Large intestine (tissue), 3 donors: ENCODE data around the gene SRRM2. TPM values are rescaled to one million over a fixed set of nuclear protein-coding genes. Genes with fewer than 3 reads are reported as not detected.

Experiments used
- DNase-seq, 2 donors: peaks; one replicate each; pipeline versions ENCODE4 v3.0.0 to v3.0.0-alpha.2; 2013
- H3K27ac ChIP-seq: one replicate; pipeline ENCODE4 v1.5.1; 2013; ENCODE audit warnings: low read length
- H3K27me3 ChIP-seq: 2 replicates; pipeline ENCODE4 v1.6.1; 2013; ENCODE audit warnings: low read length; ENCODE audit not compliant: control insufficient read depth, insufficient read depth
- H3K36me3 ChIP-seq: 2 replicates; pipeline ENCODE4 v1.6.1; 2013; ENCODE audit warnings: low read length; ENCODE audit not compliant: control insufficient read depth, insufficient read depth
- H3K4me1 ChIP-seq: one replicate; pipeline ENCODE4 v1.6.1; 2013; ENCODE audit warnings: low read length; ENCODE audit not compliant: control insufficient read depth, insufficient read depth
- H3K4me3 ChIP-seq: one replicate; pipeline ENCODE4 v1.5.1; 2013; ENCODE audit warnings: low read length
- H3K9me3 ChIP-seq: one replicate; pipeline ENCODE4 v1.6.1; 2013; ENCODE audit warnings: mild to moderate bottlenecking, low read depth, low read length, moderate library complexity; ENCODE audit not compliant: control insufficient read depth
- WGBS: methylation state at CpG from one replicate; pipeline ENCODE4 v1.1.5; 2013; ENCODE audit warnings: low lambda C conversion rate; ENCODE audit not compliant: insufficient coverage; 5-methylcytosine and 5-hydroxymethylcytosine counted together
- polyA plus RNA-seq: library from polyadenylated mRNA; unstranded; fragments of 120-200 nt; gene quantifications from one replicate; pipeline ENCODE4 v1.2.1, GENCODE V29; 2013

SRRM2 gene
- polyA plus RNA-seq, 1 donor, result 688 TPM

DNA sequence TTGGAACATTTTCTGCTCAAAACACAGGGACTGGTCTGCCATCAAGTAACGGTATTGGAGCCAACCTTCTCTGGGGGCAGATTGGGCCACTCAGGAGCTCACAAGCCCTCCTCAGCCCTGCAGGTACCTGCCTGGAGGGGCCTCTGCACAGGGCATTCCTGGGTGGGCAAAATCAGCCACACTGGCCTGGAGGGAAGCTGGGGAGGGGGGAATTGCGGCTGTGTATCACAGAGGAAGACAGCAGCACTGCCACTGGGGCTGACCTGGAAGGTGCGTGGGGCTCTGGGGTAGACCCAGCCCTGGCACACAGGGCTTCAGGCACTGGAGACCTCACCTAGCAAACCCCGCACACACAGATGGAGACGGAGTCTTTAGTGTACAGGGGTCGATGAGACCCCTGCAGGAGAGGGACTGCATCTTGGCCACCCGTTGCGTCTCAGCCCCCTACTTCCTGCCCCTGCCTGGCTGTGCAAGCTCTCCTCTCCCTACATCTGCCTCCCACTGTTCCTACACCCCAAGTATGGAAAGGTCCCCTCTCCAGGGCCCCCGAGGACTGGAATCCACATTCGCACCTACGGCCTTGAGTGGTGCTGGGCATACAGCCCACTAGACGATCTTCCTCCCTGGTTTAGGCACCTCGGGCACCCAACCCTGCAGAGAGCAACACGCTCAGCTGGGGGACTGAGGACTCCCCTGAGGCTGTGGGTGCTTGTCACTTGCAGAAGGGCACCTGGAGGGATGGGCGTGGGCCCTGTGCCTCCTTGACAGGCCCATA, 7.1 kb upstream of the SRRM2 start:
- DNase-seq, result no peak
- no peaks in the 10 kb centered on the region for H3K27me3 ChIP-seq

DNA sequence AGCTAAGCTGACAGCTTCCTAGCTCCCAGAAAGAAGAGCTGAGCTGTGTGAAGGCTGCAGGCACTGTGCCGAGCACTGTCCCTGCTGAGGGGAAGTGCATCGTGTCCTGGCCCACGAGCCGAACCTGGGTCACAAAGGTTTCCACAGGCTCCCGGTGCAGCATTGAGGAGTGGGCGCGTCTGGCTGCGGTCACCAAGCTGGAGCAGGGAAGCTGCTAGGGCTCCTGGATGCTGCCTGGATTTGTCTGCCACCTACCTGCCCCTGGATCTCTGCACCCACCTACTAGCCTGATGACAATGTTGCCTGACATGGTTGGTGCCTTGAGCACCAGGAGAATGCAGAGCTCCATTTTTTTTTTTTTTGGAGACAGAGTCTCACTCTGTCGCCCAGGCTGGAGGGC, 6.5 kb upstream of the SRRM2 start:
- Histone ChIP-seq H3K27ac (no peak overlapping the region), H3K36me3 (no peaks in the 10 kb centered on the region), H3K9me3 (peaks cover under 1% of the 10 kb centered on the region), H3K27me3 (no peaks in the 10 kb centered on the region), H3K4me3 (no peak overlapping the region), H3K4me1 (no peaks in the 10 kb centered on the region)
- no CpG with 5 or more reads among the region's 9 CpGs for WGBS
- no peak for DNase-seq

More for the DNA sequence above, 7.1 kb upstream of the SRRM2 start:
- no peaks in the 10 kb centered on the region for H3K4me1 ChIP-seq
- no peak overlapping the region for H3K27ac ChIP-seq
- no CpG with 5 or more reads among the region's 15 CpGs for WGBS
- H3K4me3 ChIP-seq, result no peak overlapping the region
- no peaks in the 10 kb centered on the region for H3K9me3 ChIP-seq
- H3K36me3 ChIP-seq, result no peaks in the 10 kb centered on the region

DNA sequence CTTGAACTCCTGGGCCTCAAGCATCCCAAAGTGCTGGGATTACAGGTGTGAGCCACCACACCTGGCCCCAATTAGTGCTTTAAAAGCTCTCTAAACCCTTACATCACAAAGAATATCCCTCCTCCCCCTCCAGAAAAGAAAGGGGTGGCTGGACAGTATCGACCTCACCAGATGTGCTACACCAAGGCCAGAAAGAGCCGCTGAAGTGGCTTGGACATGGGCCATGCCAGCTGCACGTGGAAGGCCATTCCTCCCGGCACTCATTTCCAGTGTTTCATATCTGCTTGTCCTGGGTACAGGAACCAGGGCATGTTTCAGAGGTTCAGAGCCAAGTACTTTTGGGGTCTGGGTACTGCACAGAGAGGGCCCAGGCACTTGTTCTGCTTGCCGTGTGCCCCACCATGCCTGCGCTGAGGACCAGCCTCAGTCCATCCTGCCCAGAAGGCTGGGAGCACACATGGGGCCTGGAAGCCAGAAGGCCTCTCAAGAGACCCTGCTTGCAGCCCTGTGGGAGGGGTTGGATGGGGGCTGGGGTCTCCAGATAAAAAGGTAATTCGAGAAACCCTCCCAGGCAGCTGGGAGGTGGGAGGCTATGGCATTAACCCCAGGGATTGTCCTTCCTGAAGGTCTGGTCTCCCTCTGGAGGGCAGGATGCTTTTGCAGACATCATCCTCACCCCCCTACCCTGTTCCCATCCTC, 3.5 kb upstream of the SRRM2 start:
- no peak overlapping the region for H3K27ac ChIP-seq
- no peaks in the 10 kb centered on the region for H3K27me3 ChIP-seq
- DNase-seq, result no peak
- no peak overlapping the region for H3K4me3 ChIP-seq
- no peaks in the 10 kb centered on the region for H3K36me3 ChIP-seq
- H3K9me3 ChIP-seq, result peaks cover 12% of the 10 kb centered on the region
- H3K4me1 ChIP-seq, result peaks cover 8% of the 10 kb centered on the region
- WGBS, result no CpG with 5 or more reads among the region's 7 CpGs

DNA sequence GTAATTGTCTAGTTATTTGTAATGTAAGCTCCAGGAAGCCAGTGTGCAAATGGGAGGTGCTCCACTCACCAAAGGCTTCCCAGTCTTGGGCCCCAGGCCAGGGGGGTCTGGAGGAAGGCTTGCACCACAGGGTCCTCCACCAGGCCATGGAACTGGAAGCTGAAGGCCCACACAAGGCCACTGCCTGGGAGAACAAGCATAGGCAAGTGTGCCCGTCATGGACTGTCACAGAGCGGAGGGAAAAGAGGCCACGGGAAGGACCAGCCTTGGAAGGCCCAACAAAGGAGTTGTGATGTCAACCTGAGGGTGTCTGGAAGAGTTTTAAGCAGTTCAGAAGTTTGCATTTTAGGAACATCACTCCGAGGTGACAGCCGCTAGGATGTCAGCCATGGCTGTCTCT, 3.0 kb upstream of the SRRM2 start:
- H3K27me3 ChIP-seq, result no peaks in the 10 kb centered on the region
- DNase-seq, result no peak
- no peak overlapping the region for H3K27ac ChIP-seq
- H3K36me3 ChIP-seq, result no peaks in the 10 kb centered on the region
- peaks cover 12% of the 10 kb centered on the region for H3K9me3 ChIP-seq
- no peak overlapping the region for H3K4me3 ChIP-seq
- H3K4me1 ChIP-seq, result peaks cover 10% of the 10 kb centered on the region
- WGBS, result no CpG with 5 or more reads among the region's 5 CpGs

DNA sequence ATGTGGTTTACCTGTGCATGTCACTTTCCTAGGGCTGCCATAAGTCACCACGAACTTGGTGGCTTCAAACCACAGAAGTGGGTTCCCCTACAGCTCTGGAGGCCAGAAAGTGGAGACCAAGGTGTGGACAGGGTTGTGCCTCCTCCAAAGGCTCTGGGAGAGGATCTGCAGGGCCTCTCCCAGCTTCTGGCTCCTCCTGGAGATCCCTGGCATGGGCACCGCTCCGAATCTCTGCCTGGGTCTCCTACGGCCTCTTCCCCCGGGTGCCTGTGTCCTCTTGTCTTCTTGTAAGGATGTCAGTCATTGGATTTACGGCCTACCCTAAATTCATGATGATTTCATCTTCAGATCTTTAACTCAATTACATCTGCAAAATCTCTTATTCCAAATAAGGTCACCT, 2.5 kb upstream of the SRRM2 start:
- WGBS, result no CpG with 5 or more reads among the region's 6 CpGs
- DNase-seq, result no peak
- Histone ChIP-seq H3K36me3 (no peaks in the 10 kb centered on the region), H3K9me3 (peaks cover 12% of the 10 kb centered on the region), H3K4me3 (no peak overlapping the region), H3K4me1 (peaks cover 14% of the 10 kb centered on the region), H3K27ac (no peak overlapping the region), H3K27me3 (no peaks in the 10 kb centered on the region)

DNA sequence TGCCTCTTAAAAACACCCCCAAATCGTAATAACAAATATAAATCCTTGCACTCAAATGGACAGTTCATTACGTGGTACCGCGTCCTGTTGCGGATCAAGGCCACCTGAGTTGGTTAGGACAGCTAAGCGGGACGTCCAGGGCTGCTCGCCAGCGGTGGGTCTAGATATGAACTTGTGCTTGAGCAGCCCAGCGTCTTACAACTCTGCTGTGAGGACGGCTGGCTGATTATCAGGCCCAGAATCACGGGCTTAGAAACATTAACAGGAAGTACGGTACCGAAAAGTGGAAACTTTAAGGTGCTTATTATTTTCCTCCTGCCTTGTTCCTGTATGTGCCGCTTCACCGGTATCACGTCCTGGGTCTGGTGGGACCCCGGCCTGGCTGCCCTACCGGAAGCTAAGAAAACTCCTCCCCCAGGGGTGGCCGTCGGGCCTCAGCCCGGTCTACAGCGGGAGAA, 832 bp upstream of the SRRM2 start:
- H3K27me3 ChIP-seq, result no peaks in the 10 kb centered on the region
- H3K9me3 ChIP-seq, result peaks cover 12% of the 10 kb centered on the region
- peak overlapping the region; percentile 89 for H3K27ac ChIP-seq
- no CpG with 5 or more reads among the region's 23 CpGs for WGBS
- DNase-seq, result no peak
- H3K4me1 ChIP-seq, result peaks cover 18% of the 10 kb centered on the region
- peaks cover 4% of the 10 kb centered on the region for H3K36me3 ChIP-seq
- H3K4me3 ChIP-seq, result peak overlapping the region; percentile 74

DNA sequence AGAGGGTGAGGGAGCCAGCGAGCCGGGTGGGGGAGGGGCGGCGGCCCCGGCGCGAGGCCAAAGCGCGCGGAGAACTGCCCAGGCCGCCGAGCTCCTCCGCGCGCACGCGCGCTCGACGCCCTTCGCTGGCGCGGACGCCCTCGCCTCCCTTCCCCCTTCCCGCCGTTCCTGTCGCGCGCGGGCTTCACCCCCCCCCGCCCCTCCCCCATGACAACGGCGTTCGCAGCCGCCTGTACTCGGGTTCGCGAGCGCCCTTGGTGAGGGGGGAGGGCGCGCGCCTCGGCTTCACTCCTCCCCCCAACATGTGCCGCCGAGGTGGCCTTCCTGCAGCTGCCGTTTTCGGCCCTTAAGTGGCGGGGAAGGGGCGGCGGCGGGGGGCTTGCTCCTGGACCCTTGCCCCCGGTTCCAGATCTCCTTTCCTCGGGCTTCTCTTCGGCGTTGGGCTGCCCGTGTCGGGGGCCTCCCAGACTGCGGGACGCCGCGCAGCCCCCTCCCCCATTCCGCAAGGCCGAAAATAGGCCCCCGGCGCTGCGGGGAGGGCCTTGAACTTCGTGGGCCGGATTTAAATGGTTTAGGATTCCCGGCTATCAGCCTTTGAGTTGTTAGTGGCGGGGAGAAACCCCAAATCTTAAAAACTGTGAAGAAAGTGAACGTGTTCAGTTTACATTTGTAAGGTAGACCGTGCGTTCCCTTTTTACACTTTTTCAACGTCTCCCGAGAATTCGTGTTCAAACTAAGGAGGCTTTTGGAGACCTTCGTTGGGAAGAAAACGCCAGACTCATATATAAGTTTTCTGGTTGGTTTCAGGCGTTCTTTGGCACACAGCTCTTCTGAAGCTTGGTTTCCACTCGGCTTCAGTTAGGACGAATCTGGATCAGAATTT, 653 bp downstream of the SRRM2 start:
- Histone ChIP-seq H3K27me3 (no peaks in the 10 kb centered on the region), H3K4me1 (peaks cover 18% of the 10 kb centered on the region), H3K27ac (peak overlapping the region; percentile 89), H3K4me3 (peak overlapping the region; percentile 74), H3K36me3 (peaks cover 18% of the 10 kb centered on the region), H3K9me3 (peaks cover 12% of the 10 kb centered on the region)
- peak in 1 of 2 donors; percentile 82 for DNase-seq
- 0% methylated on average over 5 of the region's 82 CpGs for WGBS

DNA sequence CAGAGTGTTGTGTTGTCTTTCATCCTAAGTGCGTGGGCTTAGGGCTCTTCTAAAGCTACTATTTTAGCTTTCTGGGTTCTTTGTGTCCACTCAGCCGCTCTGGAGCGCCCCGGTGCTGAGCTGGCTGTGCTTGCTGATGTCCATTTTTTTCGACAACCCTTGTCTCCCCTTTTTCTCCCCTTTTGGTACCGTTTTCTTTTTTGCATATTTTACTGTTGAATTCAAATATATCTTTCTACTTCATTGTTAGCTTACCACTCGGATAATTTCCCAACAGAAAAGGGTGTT, 1.2 kb downstream of the SRRM2 start:
- no peaks in the 10 kb centered on the region for H3K27me3 ChIP-seq
- peaks cover 24% of the 10 kb centered on the region for H3K36me3 ChIP-seq
- peak in 1 of 2 donors; percentile 29 for DNase-seq
- H3K4me1 ChIP-seq, result peaks cover 18% of the 10 kb centered on the region
- H3K4me3 ChIP-seq, result peak overlapping the region; percentile 74
- peak overlapping the region; percentile 89 for H3K27ac ChIP-seq
- 7% methylated on average over 6 of the region's 7 CpGs for WGBS
- peaks cover 12% of the 10 kb centered on the region for H3K9me3 ChIP-seq

DNA sequence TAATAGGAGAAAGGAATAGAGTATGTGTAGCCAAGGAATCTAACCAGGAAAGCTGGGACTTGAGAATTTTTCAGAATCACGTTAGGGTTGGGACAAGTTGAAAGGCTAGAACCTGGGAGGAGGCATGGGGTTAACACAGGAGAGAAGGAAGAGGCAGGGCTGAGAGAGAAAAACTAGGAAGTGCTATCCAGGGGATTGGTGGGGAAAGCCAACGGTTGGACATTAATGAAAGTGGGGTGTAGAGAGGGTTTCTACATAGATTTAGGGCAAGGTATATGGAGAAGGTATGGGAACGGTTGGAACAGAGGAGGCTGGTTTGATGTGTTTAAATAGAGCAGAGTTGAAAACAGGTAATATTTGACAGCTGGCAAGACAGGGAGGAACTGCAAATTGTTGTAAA, 2.7 kb downstream of the SRRM2 start:
- peak overlapping the region; percentile 74 for H3K4me3 ChIP-seq
- no peak for DNase-seq
- H3K36me3 ChIP-seq, result peaks cover 39% of the 10 kb centered on the region
- H3K27me3 ChIP-seq, result no peaks in the 10 kb centered on the region
- peaks cover 18% of the 10 kb centered on the region for H3K4me1 ChIP-seq
- H3K9me3 ChIP-seq, result peaks cover 12% of the 10 kb centered on the region
- 52% methylated on average over 3 of the region's 3 CpGs for WGBS
- no peak overlapping the region for H3K27ac ChIP-seq

DNA sequence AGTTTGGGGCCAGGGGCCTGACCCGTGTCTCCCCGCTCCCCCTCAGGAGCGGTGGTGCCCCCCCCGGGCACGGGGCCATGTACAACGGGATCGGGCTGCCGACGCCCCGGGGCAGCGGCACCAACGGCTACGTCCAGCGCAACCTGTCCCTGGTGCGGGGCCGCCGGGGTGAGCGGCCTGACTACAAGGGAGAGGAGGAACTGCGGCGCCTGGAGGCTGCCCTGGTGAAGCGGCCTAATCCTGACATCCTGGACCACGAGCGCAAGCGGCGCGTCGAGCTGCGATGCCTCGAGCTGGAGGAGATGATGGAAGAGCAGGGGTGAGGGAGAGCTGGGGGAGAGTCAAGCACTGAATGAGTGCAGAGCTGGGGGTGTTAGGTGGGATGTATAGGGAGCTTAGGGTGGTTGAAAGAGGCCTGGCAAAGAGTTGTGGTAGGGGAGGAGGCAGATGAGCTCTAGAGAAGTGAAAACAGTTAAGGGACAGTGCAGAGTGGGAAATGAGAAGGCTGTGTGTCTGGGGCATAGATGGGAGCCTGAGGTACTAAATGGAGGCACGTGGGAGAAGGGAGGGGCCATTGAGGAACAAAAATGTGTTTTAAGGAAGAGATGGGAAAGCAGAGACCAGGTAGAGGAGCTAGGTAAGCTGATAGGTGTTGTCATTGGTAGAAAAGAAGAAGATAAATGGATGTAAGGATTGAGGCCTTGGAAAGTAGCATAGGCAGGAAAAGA, 4.0 kb downstream of the SRRM2 start:
- Histone ChIP-seq H3K27ac (no peak overlapping the region), H3K4me1 (peaks cover 16% of the 10 kb centered on the region), H3K4me3 (no peak overlapping the region), H3K36me3 (peaks cover 52% of the 10 kb centered on the region), H3K27me3 (no peaks in the 10 kb centered on the region), H3K9me3 (peaks cover 8% of the 10 kb centered on the region)
- DNase-seq, result no peak
- 84% methylated on average over 5 of the region's 30 CpGs for WGBS
